NT2/D1 (cell line): Measurements from ENCODE around the gene PHF10.

Experiments
- DNase-seq: peaks from one replicate; pipeline ENCODE4 v3.0.0-alpha.2; 2011; ENCODE audit warnings: low read depth, low spot score
- H3K27me3 ChIP-seq: 2 replicates; pipeline ENCODE4 v1.6.0; 2011; ENCODE audit warnings: mild to moderate bottlenecking; ENCODE audit not compliant: insufficient read length, insufficient read depth
- H3K36me3 ChIP-seq: 2 replicates; pipeline ENCODE4 v1.6.1; 2011; ENCODE audit warnings: mild to moderate bottlenecking, low read length, mixed read lengths; ENCODE audit not compliant: insufficient read depth, insufficient read length
- H3K4me1 ChIP-seq: 2 replicates; pipeline ENCODE4 v1.5.1; 2011; ENCODE audit not compliant: insufficient read depth, insufficient read length
- H3K4me3 ChIP-seq: 2 replicates; pipeline ENCODE4 v1.5.1; 2011; ENCODE audit warnings: low read depth; ENCODE audit not compliant: insufficient read length
- H3K9ac ChIP-seq: 2 replicates; pipeline ENCODE4 v1.6.0; 2011; ENCODE audit warnings: low read depth; ENCODE audit not compliant: insufficient read length
- H3K9me3 ChIP-seq: 2 replicates; pipeline ENCODE4 v1.5.1; 2011; ENCODE audit warnings: mild to moderate bottlenecking, low read length; ENCODE audit not compliant: insufficient read depth
- SUZ12 ChIP-seq: IDR thresholded peaks from 2 replicates; pipeline ENCODE4 v1.6.1; 2011; ENCODE audit not compliant: insufficient read length, insufficient read depth; ENCODE audit errors: extremely low read depth
- YY1 ChIP-seq: IDR thresholded peaks from 2 replicates; pipeline ENCODE4 v1.6.1; 2011; ENCODE audit not compliant: insufficient read length, insufficient read depth
- ZNF274 ChIP-seq: IDR thresholded peaks from 2 replicates; pipeline ENCODE4 v1.6.1; 2011; ENCODE audit warnings: mild to moderate bottlenecking, low read depth, low read length

The PHF10 gene

DNA sequence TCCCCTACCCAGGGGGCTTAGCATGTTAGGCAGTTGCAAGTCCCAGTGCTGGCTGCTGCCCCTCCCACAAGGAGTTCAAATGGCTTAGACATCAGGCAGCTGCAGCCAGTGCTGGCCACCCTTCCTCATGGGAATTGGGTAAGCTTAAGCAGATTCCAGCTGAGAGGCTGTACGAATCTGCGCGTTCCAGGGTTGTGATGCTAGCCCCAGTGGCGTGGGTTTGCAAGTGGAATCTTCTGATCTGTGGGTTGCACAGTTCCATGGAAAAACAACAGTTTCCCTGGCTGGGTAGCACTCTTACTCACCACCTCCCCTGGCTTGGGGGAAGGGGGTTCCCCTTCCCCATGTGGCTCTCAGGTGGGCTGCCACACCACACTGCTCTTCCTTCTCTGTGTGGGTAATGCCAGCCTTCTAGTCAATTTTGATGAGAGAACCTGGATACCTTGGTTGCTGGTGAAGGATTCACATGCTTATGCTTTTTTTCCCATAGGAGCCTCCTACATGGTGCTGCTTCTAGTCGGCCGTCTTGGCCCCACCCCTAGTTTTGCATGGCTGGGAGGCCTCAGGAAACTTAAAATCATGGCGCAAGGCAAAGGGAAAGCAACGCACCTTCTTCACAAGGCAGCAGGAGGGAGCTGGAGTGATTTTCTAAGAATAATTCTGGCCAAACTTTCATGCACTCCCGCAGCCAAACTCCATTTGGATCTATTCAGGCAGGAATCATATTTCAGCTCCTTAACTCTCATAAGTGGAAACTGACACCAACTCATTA lies 14.1 kb upstream of the PHF10 start:
- H3K36me3 ChIP-seq = no peaks in the 10 kb centered on the region
- H3K27me3 ChIP-seq = no peaks in the 10 kb centered on the region
- no peaks in the 10 kb centered on the region for H3K4me1 ChIP-seq
- no peak for DNase-seq
- no peaks in the 10 kb centered on the region for H3K9me3 ChIP-seq
- TF ChIP-seq ZNF274 = no peak
- no peak for TF ChIP-seq SUZ12
- TF ChIP-seq YY1 = no peak
- H3K4me3 ChIP-seq = no peak overlapping the region
- H3K9ac ChIP-seq = no peak overlapping the region

DNA sequence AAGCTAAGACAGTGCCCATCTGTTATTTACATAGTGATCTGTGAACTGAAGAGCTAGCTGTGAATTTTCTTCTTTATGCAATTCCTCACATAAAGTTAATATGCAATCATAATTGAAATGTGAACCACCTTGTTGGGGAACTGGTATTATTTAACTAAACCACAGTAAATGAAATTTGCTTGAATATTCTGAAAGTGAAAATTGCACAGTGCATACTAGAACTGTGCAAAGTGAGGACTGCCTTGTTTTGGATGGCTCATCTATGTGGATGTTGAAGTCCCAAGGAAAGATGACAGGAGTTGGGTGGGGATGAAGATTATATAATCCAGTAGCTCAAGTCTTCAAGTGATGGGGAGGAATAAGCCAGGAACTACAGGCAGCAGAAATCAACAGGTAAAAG lies 5.7 kb upstream of the PHF10 start:
- no peaks in the 10 kb centered on the region for H3K36me3 ChIP-seq
- H3K4me3 ChIP-seq = no peak overlapping the region
- no peak for TF ChIP-seq YY1
- TF ChIP-seq SUZ12 = no peak
- no peak for TF ChIP-seq ZNF274
- no peaks in the 10 kb centered on the region for H3K9me3 ChIP-seq
- no peaks in the 10 kb centered on the region for H3K4me1 ChIP-seq
- no peaks in the 10 kb centered on the region for H3K27me3 ChIP-seq
- no peak overlapping the region for H3K9ac ChIP-seq
- DNase-seq = no peak

DNA sequence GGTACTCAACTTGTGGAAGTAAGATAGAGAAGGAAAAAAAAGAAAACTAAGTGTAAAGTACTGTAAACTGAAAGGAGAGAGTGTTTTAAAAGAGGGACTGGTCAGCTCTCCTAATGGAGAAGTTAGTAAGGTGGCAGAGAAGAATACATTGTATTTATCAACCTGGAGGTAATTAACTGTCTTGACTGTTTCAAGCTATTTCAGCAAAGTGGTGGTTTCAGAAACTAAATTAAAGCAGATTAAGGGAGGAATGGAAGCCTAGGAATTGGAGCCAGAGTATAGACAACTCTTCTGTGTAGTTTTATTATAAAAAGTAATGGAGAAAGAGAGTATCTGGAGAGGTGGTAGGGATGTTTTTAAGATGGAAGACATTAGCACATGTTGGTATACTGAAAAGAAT lies 2.7 kb upstream of the PHF10 start:
- no peak overlapping the region for H3K9ac ChIP-seq
- no peak overlapping the region for H3K4me3 ChIP-seq
- H3K4me1 ChIP-seq = no peaks in the 10 kb centered on the region
- TF ChIP-seq ZNF274 (no peak), SUZ12 (no peak), YY1 (no peak)
- H3K9me3 ChIP-seq = no peaks in the 10 kb centered on the region
- H3K36me3 ChIP-seq = no peaks in the 10 kb centered on the region
- no peak for DNase-seq
- peaks cover 10% of the 10 kb centered on the region for H3K27me3 ChIP-seq

DNA sequence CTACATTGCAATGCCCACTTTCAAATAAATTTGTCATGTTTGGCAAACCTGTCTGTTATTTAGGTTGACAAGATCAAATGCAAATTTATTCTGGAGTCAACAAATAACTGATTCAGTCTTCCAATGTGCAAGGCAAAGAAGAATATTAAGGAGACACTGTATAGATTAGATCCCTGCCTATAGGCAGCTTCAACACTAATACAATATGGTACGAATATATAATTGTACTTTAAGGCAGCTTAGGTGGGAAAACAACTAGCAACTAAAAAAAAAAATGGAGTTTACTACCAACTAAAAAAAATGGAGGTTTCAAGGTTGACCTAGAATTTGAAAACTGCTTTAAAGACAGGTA lies 1.7 kb upstream of the PHF10 start:
- Histone ChIP-seq H3K4me1 (no peaks in the 10 kb centered on the region), H3K9ac (no peak overlapping the region), H3K27me3 (peaks cover 10% of the 10 kb centered on the region), H3K9me3 (no peaks in the 10 kb centered on the region), H3K36me3 (no peaks in the 10 kb centered on the region), H3K4me3 (no peak overlapping the region)
- DNase-seq = no peak
- TF ChIP-seq ZNF274 (no peak), YY1 (no peak), SUZ12 (no peak)

DNA sequence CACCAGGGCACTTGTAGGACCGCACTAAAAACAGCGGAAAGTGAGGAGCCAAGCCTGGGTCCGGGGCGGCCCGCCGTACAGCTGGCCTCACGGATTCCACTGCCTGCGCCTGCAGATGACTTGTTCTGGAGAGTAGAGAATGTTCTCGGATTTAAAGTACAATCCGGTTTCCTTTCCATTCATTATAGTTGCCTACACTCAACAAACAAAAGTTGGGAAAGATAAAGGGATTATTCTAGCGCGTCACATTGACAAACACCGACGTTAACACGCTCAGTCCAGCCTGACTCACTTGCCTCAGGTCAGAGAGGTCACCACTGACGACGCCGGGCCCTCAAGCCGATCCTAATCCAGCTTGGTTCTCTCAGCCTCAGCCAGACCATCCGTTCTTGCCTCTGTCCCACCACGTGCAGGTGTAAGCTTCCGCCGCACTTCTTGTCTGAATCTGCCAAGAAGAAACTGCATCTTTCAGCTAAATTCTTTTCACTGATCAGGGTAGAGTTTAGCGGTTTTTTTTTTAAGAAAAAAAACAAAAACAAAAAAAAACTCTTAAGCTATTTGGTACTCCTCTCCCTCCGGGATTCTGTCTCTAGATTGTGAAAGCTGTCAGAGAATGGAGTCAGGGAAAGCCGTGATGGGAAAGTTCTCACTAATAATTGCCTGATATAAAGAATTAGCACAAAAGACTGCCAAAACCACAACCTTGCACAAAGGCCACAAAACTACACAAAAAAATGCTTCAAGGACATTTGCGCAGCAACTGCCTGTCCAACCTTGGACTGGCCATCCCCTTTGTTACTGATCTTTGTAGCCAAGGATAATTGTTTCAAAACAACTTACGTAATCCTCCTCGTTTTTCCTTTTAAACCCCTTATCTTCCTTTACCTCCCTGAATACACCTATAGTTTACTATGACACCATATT lies 1.1 kb upstream of the PHF10 start:
- H3K4me1 ChIP-seq = no peaks in the 10 kb centered on the region
- peaks cover 10% of the 10 kb centered on the region for H3K27me3 ChIP-seq
- H3K9ac ChIP-seq = peak overlapping the region; percentile 85
- H3K9me3 ChIP-seq = no peaks in the 10 kb centered on the region
- TF ChIP-seq SUZ12 (no peak), ZNF274 (no peak), YY1 (no peak)
- no peak for DNase-seq
- H3K4me3 ChIP-seq = peak overlapping the region; percentile 71
- no peaks in the 10 kb centered on the region for H3K36me3 ChIP-seq

DNA sequence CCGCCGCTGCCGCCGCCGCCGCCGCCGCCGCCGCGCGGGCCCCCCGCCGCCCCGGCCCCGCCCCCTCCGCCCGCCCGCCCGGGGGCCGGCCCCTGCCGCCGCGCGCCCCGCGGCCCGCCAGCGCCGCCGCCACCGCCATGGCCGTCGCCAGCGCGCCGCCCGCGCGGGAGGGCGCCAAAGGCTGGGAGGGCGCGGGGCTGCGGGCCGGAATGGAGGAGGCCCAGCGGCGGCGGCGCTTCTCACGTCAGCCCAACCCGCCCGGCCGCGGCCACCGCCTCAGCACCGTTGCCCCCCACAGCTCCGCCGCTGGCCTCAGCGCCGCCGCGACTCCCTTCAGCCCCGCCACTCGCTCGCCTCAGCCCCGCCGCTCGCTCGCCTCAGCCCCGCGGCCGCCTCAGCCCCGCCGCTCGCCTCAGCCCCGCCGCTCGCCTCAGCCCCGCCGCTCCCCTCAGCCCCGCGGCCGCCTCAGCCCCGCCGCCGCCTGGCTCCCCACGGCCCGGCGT lies 258 bp downstream of the PHF10 start:
- Histone ChIP-seq H3K27me3 (peaks cover 10% of the 10 kb centered on the region), H3K36me3 (peaks cover 4% of the 10 kb centered on the region), H3K4me3 (peak overlapping the region; percentile 47), H3K9me3 (no peaks in the 10 kb centered on the region), H3K4me1 (no peaks in the 10 kb centered on the region), H3K9ac (peak overlapping the region; percentile 79)
- TF ChIP-seq ZNF274 (no peak), SUZ12 (no peak), YY1 (no peak)
- no peak for DNase-seq

DNA sequence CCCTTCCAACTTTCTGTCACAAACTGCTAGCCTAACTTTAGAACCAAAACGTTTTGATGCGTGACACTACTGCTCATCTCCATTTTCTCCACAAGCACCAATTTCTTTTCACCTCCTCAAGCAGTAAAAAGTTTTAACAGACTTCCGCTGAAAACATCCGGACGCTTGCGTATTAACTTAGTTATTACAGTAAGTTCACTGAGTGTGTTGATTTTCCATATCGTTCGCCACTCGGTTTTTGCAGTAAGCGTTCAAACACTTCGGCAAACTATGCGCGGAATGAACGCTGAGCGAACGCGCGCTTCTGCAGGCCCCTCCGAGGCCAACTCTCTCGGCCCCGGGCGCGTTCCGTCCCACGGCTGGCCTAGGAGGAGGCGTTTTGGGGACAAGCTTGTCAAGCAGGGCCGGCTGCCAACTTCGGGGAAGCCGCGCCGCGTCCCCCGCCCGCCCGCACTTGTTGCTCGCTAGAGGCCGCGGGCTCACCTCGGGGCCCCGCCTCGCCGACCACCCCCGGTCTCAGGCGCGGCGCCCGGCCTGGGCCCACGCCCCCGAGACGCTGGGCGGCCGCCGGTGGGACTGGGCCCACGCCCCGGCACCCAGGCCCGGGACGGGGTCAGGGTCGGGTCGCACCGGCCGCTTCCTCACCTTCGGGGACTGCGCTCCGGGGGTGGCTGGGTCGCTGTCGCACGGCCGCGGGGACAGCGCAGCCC lies 945 bp downstream of the PHF10 start:
- DNase-seq = no peak
- no peaks in the 10 kb centered on the region for H3K4me1 ChIP-seq
- peak overlapping the region; percentile 77 for H3K9ac ChIP-seq
- no peaks in the 10 kb centered on the region for H3K9me3 ChIP-seq
- TF ChIP-seq ZNF274 (no peak), YY1 (no peak), SUZ12 (no peak)
- H3K36me3 ChIP-seq = peaks cover 7% of the 10 kb centered on the region
- peaks cover 10% of the 10 kb centered on the region for H3K27me3 ChIP-seq
- peak overlapping the region; percentile 47 for H3K4me3 ChIP-seq
